ENCODE data around the gene DEXI. TPM values are rescaled to one million over a fixed set of nuclear protein-coding genes. Genes with fewer than 3 reads are reported as not detected.

The DEXI gene
- total and polyA plus RNA-seq, 2 of the 13 experiments (the other 11 are each of a cell fraction or from before 2014, with no cell fraction given): 51.5 to 70.4 TPM

GRCh38 chr16:10918294-10919002, 23.8 kb downstream of the DEXI start (continued):
- no peak for TF ChIP-seq GMEB2 (CRISPR knock-in tag; IDR thresholded peaks at IDR 0.05; ENCODE audit: low read depth)
- TF ChIP-seq ZNF367 (CRISPR knock-in tag; IDR thresholded peaks at IDR 0.05; ENCODE audit: borderline replicate concordance): no peak
- TF ChIP-seq SAFB2 (CRISPR knock-in tag; IDR thresholded peaks at IDR 0.05; ENCODE audit: borderline replicate concordance, low read depth): no peak
- TF ChIP-seq TRAFD1 (CRISPR knock-in tag; IDR thresholded peaks at IDR 0.05; ENCODE audit: borderline replicate concordance): peak; percentile 65; the same call in 1 of the 2 replicates
- no peak for TF ChIP-seq ZBTB37 (CRISPR knock-in tag; IDR thresholded peaks at IDR 0.05)
- TF ChIP-seq BRF2 (CRISPR knock-in tag; IDR thresholded peaks at IDR 0.05): no peak
- no peak for TF ChIP-seq FOXP1 (IDR thresholded peaks at IDR 0.05)
- no peak for TF ChIP-seq FOXP1 (CRISPR knock-in tag; IDR thresholded peaks at IDR 0.05)
- TF ChIP-seq POGK (CRISPR knock-in tag; conservative IDR thresholded peaks at IDR 0.05): 0 out of 2 replicates have a peak, but pooled peaks have one; percentile 20
- no peak; the same call in 1 of the 2 replicates for TF ChIP-seq TARDBP (CRISPR knock-in tag; IDR thresholded peaks at IDR 0.05)
- no peak for TF ChIP-seq HDAC6 (IDR thresholded peaks at IDR 0.05; ENCODE audit: low read depth, low read length)
- TF ChIP-seq CEBPB (IDR thresholded peaks at IDR 0.05; ENCODE audit: borderline replicate concordance, low read depth, low read length): peak; percentile 64; the same call in 1 of the 2 replicates
- no peak for TF ChIP-seq DNMT3B (CRISPR knock-in tag; conservative IDR thresholded peaks at IDR 0.05)
- no peak; the same call in 1 of the 2 replicates for TF ChIP-seq SP2 (CRISPR knock-in tag; IDR thresholded peaks at IDR 0.05)
- TF ChIP-seq ELF3 (CRISPR knock-in tag; IDR thresholded peaks at IDR 0.05): peak; percentile 72
- no peak for TF ChIP-seq ZNF775 (CRISPR knock-in tag; IDR thresholded peaks at IDR 0.05; ENCODE audit: borderline replicate concordance)
- TF ChIP-seq GPBP1L1 (CRISPR knock-in tag; IDR thresholded peaks at IDR 0.05): no peak
- TF ChIP-seq KLF16 (CRISPR knock-in tag; IDR thresholded peaks at IDR 0.05): 0 out of 4 replicates have a peak, but pooled peaks of 1 of the 2 experiments have one; percentile 65
- TF ChIP-seq BRCA1 (CRISPR knock-in tag; IDR thresholded peaks at IDR 0.05): no peak
